AML-193 (cell line): ENCODE data around the gene PTP4A2.
"Not testable (repeated sequence)": the region's sequence is repeated elsewhere in the genome, so short reads cannot be mapped to it uniquely, and the experiment has no call there.

ENCODE experiments used
- DNase-seq, 2 experiments: peaks; one replicate each; lab custom pipeline; 2025; lab: John Stamatoyannopoulos, UW

Gene PTP4A2

GRCh38 chr1:31924839-31925238 lies 13.3 kb downstream of the PTP4A2 start:
- no peak for DNase-seq

GRCh38 chr1:31923901-31924535 lies 14.2 kb downstream of the PTP4A2 start:
- no peak for DNase-seq

GRCh38 chr1:31920956-31921355 lies 17.2 kb downstream of the PTP4A2 start:
- DNase-seq: peak; percentile 65 to 74

GRCh38 chr1:31919591-31919990 lies 18.6 kb downstream of the PTP4A2 start:
- no peak for DNase-seq

GRCh38 chr1:31915438-31915837 lies 22.7 kb downstream of the PTP4A2 start:
- no peak for DNase-seq

- no peak for DNase-seq
Measured at GRCh38 chr1:31913968-31914367, 24.2 kb downstream of the PTP4A2 start.

GRCh38 chr1:31912839-31913239 lies 25.3 kb downstream of the PTP4A2 start:
- DNase-seq: no peak

GRCh38 chr1:31911994-31912780 lies 26.0 kb downstream of the PTP4A2 start:
- no peak for DNase-seq

GRCh38 chr1:31910933-31911332 lies 27.2 kb downstream of the PTP4A2 start:
- DNase-seq: no peak

GRCh38 chr1:31909691-31910090 lies 28.5 kb downstream of the PTP4A2 start:
- no peak for DNase-seq

GRCh38 chr1:31906557-31906956 lies 31.6 kb downstream of the PTP4A2 start:
- DNase-seq: no peak

GRCh38 chr1:31905681-31906080 lies 32.5 kb downstream of the PTP4A2 start:
- DNase-seq: no peak

GRCh38 chr1:31905093-31905509 lies 33.1 kb downstream of the PTP4A2 start:
- DNase-seq: no peak

- DNase-seq: no peak
Measured at GRCh38 chr1:31904339-31905092, 33.7 kb downstream of the PTP4A2 start.

- DNase-seq: no peak
Measured at GRCh38 chr1:31902510-31902860, 35.7 kb downstream of the PTP4A2 start.

GRCh38 chr1:31901838-31902509 lies 36.2 kb downstream of the PTP4A2 start:
- DNase-seq: no peak

GRCh38 chr1:31900790-31901189 lies 37.4 kb downstream of the PTP4A2 start:
- no peak for DNase-seq

GRCh38 chr1:31897526-31898100 lies 40.6 kb downstream of the PTP4A2 start:
- DNase-seq: no peak

GRCh38 chr1:31895474-31896198 lies 42.5 kb downstream of the PTP4A2 start:
- not testable (repeated sequence) for DNase-seq

GRCh38 chr1:31891280-31891679 lies 46.9 kb downstream of the PTP4A2 start:
- DNase-seq: no peak

GRCh38 chr1:31888291-31888690 lies 49.9 kb downstream of the PTP4A2 start:
- DNase-seq: no peak
